Uterus (tissue), 2 donors: ENCODE results near the gene VSTM2A.

Experiments used
- CTCF ChIP-seq, 4 experiments: fragments of 200-600 bp in 2 of 4; fragments of 450-650 bp in 2 of 4; sonication (generic) in 2 of 4; IDR thresholded peaks; one replicate each; pipeline ENCODE4 v1.5.1; 2016 to 2019; ENCODE audit warnings: antibody characterized with exemption in 4 of 4, mild to moderate bottlenecking in 2 of 4, moderate library complexity in 1 of 4
- POLR2A ChIP-seq, 2 donors: fragments of 450-650 bp; IDR thresholded peaks; one replicate each; pipeline ENCODE4 v1.6.1; 2016; ENCODE audit warnings: antibody characterized with exemption in 2 of 2, mild to moderate bottlenecking in 1 of 2, moderate library complexity in 1 of 2

- no peak for TF ChIP-seq CTCF (IDR thresholded peaks at IDR 0.05)
- TF ChIP-seq POLR2A (IDR thresholded peaks at IDR 0.05) = no peak
Measured at GRCh38 chr7:54591404-54592386, 49.5 kb downstream of the VSTM2A start.
